Measurements from ENCODE around the gene PLCH1. TPM values are rescaled to one million over a fixed set of nuclear protein-coding genes. Genes with fewer than 3 reads are reported as not detected.

The PLCH1 gene
- total RNA-seq, 5 donors from 2014 or later (not counting 1 experiment from before 2014, with no cell fraction given) = 0.06 to 0.12 (median 0.09) TPM; not detected in 1

- Histone ChIP-seq H3K36me3 (ENCODE audit: control insufficient read depth in 2 of 2, extremely low read depth in 1 of 2, insufficient read depth in 1 of 2, low read length in 1 of 2) (no peaks in the 10 kb centered on the region), H3K4me1 (ENCODE audit: control insufficient read depth in 1 of 2, extremely low read depth in 1 of 2, insufficient read depth in 2 of 2, low read length in 2 of 2) (no peaks in the 10 kb centered on the region), H3K9me3 (no peaks in the 10 kb centered on the region), H3K27me3 (replicated peaks in 1 of 2; ENCODE audit: control insufficient read depth in 2 of 2, extremely low read depth in 1 of 2, insufficient read depth in 2 of 2, low read length in 1 of 2) (peaks cover 0 to 3% of the 10 kb centered on the region in 2 experiments), H3K4me3 (ENCODE audit: control insufficient read depth in 1 of 2, extremely low read depth in 1 of 2, low read length in 1 of 2) (no peak overlapping the region), H3K27ac (ENCODE audit: low read length) (no peak overlapping the region)
- ChIA-PET POLR2A (no interaction called here), CTCF (no interaction called here)
- ATAC-seq (replicated peaks in 1 of 4) = no peak
- Mint-ChIP-seq H3K4me1 (peaks cover 0 to 6% (median 0%) of the 10 kb centered on the region in 3 donors), H3K9me3 (peaks cover 5 to 41% (median 21%) of the 10 kb centered on the region in 3 donors), H3K4me3 (no peak overlapping the region), H3K27me3 (peaks cover 0 to 10% of the 10 kb centered on the region in 2 donors), H3K36me3 (no peaks in the 10 kb centered on the region), H3K27ac (no peak overlapping the region)
- no peak for DNase-seq
Measured at GRCh38 chr3:155609586-155609985, 135.3 kb downstream of the PLCH1 start.

DNA sequence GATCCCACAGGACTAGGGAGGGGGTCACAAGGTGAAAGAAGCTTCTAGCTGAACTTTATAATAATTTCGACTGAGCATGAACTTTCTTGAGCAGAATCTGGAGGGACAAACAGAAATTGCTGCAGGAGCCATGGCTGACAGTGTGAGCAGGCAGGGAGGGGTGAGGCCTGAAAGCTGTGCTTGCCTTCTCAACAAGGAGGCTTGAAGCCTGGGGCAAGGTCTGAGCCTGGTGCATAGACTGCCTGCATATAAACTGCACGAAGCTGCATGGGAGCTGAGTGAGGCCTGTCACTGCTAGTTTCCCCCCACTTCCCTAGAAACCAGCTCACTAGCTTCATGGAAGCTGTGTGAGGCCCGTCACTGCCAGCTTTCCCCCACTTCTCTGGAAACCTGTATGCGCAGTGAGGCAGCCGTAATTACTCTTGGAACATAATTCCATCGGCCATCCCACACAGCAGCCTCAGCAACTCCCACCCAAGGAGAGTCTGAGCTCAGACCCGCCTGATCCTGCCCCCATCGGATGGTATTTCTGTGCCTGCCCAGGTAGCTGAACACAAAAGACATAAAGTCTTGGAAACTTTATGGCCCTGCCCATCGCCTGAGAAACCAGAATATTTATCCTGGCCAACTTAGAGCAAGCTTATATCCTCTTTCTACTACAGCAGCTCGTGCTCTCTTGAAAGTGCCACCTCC, 136.5 kb downstream of the PLCH1 start:
- Mint-ChIP-seq H3K27ac (no peak overlapping the region), H3K4me1 (peaks cover 0 to 6% (median 0%) of the 10 kb centered on the region in 3 donors), H3K9me3 (peaks cover under 1 to 32% (median 15%) of the 10 kb centered on the region in 3 donors), H3K36me3 (no peaks in the 10 kb centered on the region), H3K4me3 (no peak overlapping the region), H3K27me3 (peaks cover 0 to 10% of the 10 kb centered on the region in 2 donors)
- Histone ChIP-seq H3K4me1 (ENCODE audit: control insufficient read depth in 1 of 2, extremely low read depth in 1 of 2, insufficient read depth in 2 of 2, low read length in 2 of 2) (no peaks in the 10 kb centered on the region), H3K36me3 (ENCODE audit: control insufficient read depth in 2 of 2, extremely low read depth in 1 of 2, insufficient read depth in 1 of 2, low read length in 1 of 2) (no peaks in the 10 kb centered on the region), H3K27ac (ENCODE audit: low read length) (no peak overlapping the region), H3K4me3 (ENCODE audit: control insufficient read depth in 1 of 2, extremely low read depth in 1 of 2, low read length in 1 of 2) (no peak overlapping the region), H3K27me3 (replicated peaks in 1 of 2; ENCODE audit: control insufficient read depth in 2 of 2, extremely low read depth in 1 of 2, insufficient read depth in 2 of 2, low read length in 1 of 2) (peaks cover 0 to 3% of the 10 kb centered on the region in 2 experiments), H3K9me3 (no peaks in the 10 kb centered on the region)
- ATAC-seq (replicated peaks in 1 of 4) (no peak), DNase-seq (no peak)
- ChIA-PET POLR2A (no interaction called here), CTCF (no interaction called here)
- 72% methylated on average over 10 of the region's 10 CpGs for WGBS (ENCODE audit: insufficient coverage)

- ATAC-seq (replicated peaks in 1 of 4) = no peak
- H3K4me3 Mint-ChIP-seq = no peak overlapping the region
- H3K9me3 Mint-ChIP-seq = peaks cover 0 to 28% (median 10%) of the 10 kb centered on the region in 3 donors
- Histone ChIP-seq H3K9me3 (no peaks in the 10 kb centered on the region), H3K27me3 (replicated peaks in 1 of 2; ENCODE audit: control insufficient read depth in 2 of 2, extremely low read depth in 1 of 2, insufficient read depth in 2 of 2, low read length in 1 of 2) (peaks cover 0 to 3% of the 10 kb centered on the region in 2 experiments), H3K4me3 (ENCODE audit: control insufficient read depth in 1 of 2, extremely low read depth in 1 of 2, low read length in 1 of 2) (no peak overlapping the region), H3K36me3 (ENCODE audit: control insufficient read depth in 2 of 2, extremely low read depth in 1 of 2, insufficient read depth in 1 of 2, low read length in 1 of 2) (no peaks in the 10 kb centered on the region), H3K27ac (ENCODE audit: low read length) (no peak overlapping the region), H3K4me1 (ENCODE audit: control insufficient read depth in 1 of 2, extremely low read depth in 1 of 2, insufficient read depth in 2 of 2, low read length in 2 of 2) (no peaks in the 10 kb centered on the region)
- H3K4me1 Mint-ChIP-seq = peaks cover 0 to 6% (median 0%) of the 10 kb centered on the region in 3 donors
- no peak overlapping the region for H3K27ac Mint-ChIP-seq
- WGBS (ENCODE audit: insufficient coverage) = no CpG with 5 or more reads among the region's 1 CpG
- H3K27me3 Mint-ChIP-seq = peaks cover 0 to 10% of the 10 kb centered on the region in 2 donors
- POLR2A ChIA-PET = no interaction called here
- CTCF ChIA-PET = no interaction called here
- no peak for DNase-seq
- no peaks in the 10 kb centered on the region for H3K36me3 Mint-ChIP-seq
Measured at GRCh38 chr3:155607761-155608160, 137.1 kb downstream of the PLCH1 start.

- no CpG with 5 or more reads among the region's 5 CpGs for WGBS (ENCODE audit: insufficient coverage)
- Mint-ChIP-seq H3K27me3 (peaks cover 0 to 8% of the 10 kb centered on the region in 2 donors), H3K4me3 (no peak overlapping the region), H3K4me1 (no peaks in the 10 kb centered on the region), H3K27ac (no peak overlapping the region), H3K36me3 (no peaks in the 10 kb centered on the region), H3K9me3 (peaks cover 0 to 14% (median 10%) of the 10 kb centered on the region in 3 donors)
- Histone ChIP-seq H3K36me3 (ENCODE audit: control insufficient read depth in 2 of 2, extremely low read depth in 1 of 2, insufficient read depth in 1 of 2, low read length in 1 of 2) (no peaks in the 10 kb centered on the region), H3K9me3 (no peaks in the 10 kb centered on the region), H3K4me3 (ENCODE audit: control insufficient read depth in 1 of 2, extremely low read depth in 1 of 2, low read length in 1 of 2) (no peak overlapping the region), H3K27ac (ENCODE audit: low read length) (no peak overlapping the region), H3K27me3 (replicated peaks in 1 of 2; ENCODE audit: control insufficient read depth in 2 of 2, extremely low read depth in 1 of 2, insufficient read depth in 2 of 2, low read length in 1 of 2) (peaks cover 0 to 3% of the 10 kb centered on the region in 2 experiments), H3K4me1 (ENCODE audit: control insufficient read depth in 1 of 2, extremely low read depth in 1 of 2, insufficient read depth in 2 of 2, low read length in 2 of 2) (no peaks in the 10 kb centered on the region)
- ChIA-PET CTCF (no interaction called here), POLR2A (no interaction called here)
- DNase-seq = no peak
- ATAC-seq (replicated peaks in 1 of 4) = no peak
Measured at GRCh38 chr3:155605571-155605970, 139.3 kb downstream of the PLCH1 start.

GRCh38 chr3:155604967-155605366, 139.9 kb downstream of the PLCH1 start:
- Mint-ChIP-seq H3K4me1 (no peaks in the 10 kb centered on the region), H3K4me3 (no peak overlapping the region), H3K27ac (no peak overlapping the region), H3K27me3 (peaks cover 0 to 7% of the 10 kb centered on the region in 2 donors), H3K36me3 (no peaks in the 10 kb centered on the region), H3K9me3 (peaks cover 0 to 13% (median 10%) of the 10 kb centered on the region in 3 donors)
- H3K36me3 ChIP-seq (ENCODE audit: control insufficient read depth in 2 of 2, extremely low read depth in 1 of 2, insufficient read depth in 1 of 2, low read length in 1 of 2) = no peaks in the 10 kb centered on the region
- ATAC-seq (replicated peaks in 1 of 4) = no peak
- ChIA-PET POLR2A (no interaction called here), CTCF (no interaction called here)
- 98% methylated on average over 3 of the region's 5 CpGs for WGBS (ENCODE audit: insufficient coverage)
- no peak overlapping the region for H3K4me3 ChIP-seq (ENCODE audit: control insufficient read depth in 1 of 2, extremely low read depth in 1 of 2, low read length in 1 of 2)
- H3K27ac ChIP-seq (ENCODE audit: low read length) = no peak overlapping the region
- no peaks in the 10 kb centered on the region for H3K4me1 ChIP-seq (ENCODE audit: control insufficient read depth in 1 of 2, extremely low read depth in 1 of 2, insufficient read depth in 2 of 2, low read length in 2 of 2)
- no peaks in the 10 kb centered on the region for H3K9me3 ChIP-seq
- no peak for DNase-seq
- peaks cover 0 to 3% of the 10 kb centered on the region in 2 experiments for H3K27me3 ChIP-seq (replicated peaks in 1 of 2; ENCODE audit: control insufficient read depth in 2 of 2, extremely low read depth in 1 of 2, insufficient read depth in 2 of 2, low read length in 1 of 2)

DNA sequence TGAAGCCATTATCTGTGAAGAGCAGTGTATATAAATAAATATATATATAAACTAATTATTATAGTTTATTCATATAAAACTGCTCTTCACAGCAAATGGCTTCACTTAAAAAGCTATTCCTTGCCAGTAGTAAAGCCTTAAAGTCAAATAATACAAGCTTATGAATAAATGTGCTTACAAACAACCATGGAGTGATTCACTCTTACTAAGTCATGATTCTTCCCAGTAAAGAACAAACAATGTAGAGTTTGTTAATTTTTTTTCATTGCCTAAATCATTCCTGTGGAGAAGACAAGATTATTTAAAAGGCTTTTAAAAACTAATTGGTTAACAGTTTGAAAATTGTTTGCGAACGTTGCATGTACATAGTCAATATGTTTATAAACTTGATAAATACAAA, 140.7 kb downstream of the PLCH1 start:
- no CpG with 5 or more reads among the region's 2 CpGs for WGBS (ENCODE audit: insufficient coverage)
- H3K27me3 Mint-ChIP-seq = peaks cover 0 to 7% of the 10 kb centered on the region in 2 donors
- Histone ChIP-seq H3K9me3 (no peaks in the 10 kb centered on the region), H3K4me3 (ENCODE audit: control insufficient read depth in 1 of 2, extremely low read depth in 1 of 2, low read length in 1 of 2) (no peak overlapping the region), H3K27ac (ENCODE audit: low read length) (no peak overlapping the region), H3K4me1 (ENCODE audit: control insufficient read depth in 1 of 2, extremely low read depth in 1 of 2, insufficient read depth in 2 of 2, low read length in 2 of 2) (no peaks in the 10 kb centered on the region), H3K27me3 (replicated peaks in 1 of 2; ENCODE audit: control insufficient read depth in 2 of 2, extremely low read depth in 1 of 2, insufficient read depth in 2 of 2, low read length in 1 of 2) (peaks cover 0 to 3% of the 10 kb centered on the region in 2 experiments), H3K36me3 (ENCODE audit: control insufficient read depth in 2 of 2, extremely low read depth in 1 of 2, insufficient read depth in 1 of 2, low read length in 1 of 2) (no peaks in the 10 kb centered on the region)
- no peak for ATAC-seq (replicated peaks in 1 of 4)
- DNase-seq = no peak
- H3K36me3 Mint-ChIP-seq = no peaks in the 10 kb centered on the region
- H3K4me1 Mint-ChIP-seq = no peaks in the 10 kb centered on the region
- CTCF ChIA-PET = no interaction called here
- POLR2A ChIA-PET = no interaction called here
- H3K4me3 Mint-ChIP-seq = no peak overlapping the region
- no peak overlapping the region for H3K27ac Mint-ChIP-seq
- peaks cover 0 to 5% (median 4%) of the 10 kb centered on the region in 3 donors for H3K9me3 Mint-ChIP-seq
